Measurements from ENCODE around the gene HSCB. TPM values are rescaled to one million over a fixed set of nuclear protein-coding genes. Genes with fewer than 3 reads are reported as not detected.
A peak's percentile ranks its signal among the peaks of the same experiment; 100 is the strongest.

Gene HSCB
- total RNA-seq, 1 donor from 2014 or later: 15.0 TPM

- Mint-ChIP-seq H3K9me3 (no peaks in the 10 kb centered on the region), H3K27ac (no peak overlapping the region), H3K4me3 (no peak overlapping the region), H3K4me1 (peaks cover 11% of the 10 kb centered on the region), H3K27me3 (ENCODE audit: low read depth) (no peaks in the 10 kb centered on the region), H3K36me3 (peaks cover 30% of the 10 kb centered on the region)
- TF ChIP-seq, protein P1, sequence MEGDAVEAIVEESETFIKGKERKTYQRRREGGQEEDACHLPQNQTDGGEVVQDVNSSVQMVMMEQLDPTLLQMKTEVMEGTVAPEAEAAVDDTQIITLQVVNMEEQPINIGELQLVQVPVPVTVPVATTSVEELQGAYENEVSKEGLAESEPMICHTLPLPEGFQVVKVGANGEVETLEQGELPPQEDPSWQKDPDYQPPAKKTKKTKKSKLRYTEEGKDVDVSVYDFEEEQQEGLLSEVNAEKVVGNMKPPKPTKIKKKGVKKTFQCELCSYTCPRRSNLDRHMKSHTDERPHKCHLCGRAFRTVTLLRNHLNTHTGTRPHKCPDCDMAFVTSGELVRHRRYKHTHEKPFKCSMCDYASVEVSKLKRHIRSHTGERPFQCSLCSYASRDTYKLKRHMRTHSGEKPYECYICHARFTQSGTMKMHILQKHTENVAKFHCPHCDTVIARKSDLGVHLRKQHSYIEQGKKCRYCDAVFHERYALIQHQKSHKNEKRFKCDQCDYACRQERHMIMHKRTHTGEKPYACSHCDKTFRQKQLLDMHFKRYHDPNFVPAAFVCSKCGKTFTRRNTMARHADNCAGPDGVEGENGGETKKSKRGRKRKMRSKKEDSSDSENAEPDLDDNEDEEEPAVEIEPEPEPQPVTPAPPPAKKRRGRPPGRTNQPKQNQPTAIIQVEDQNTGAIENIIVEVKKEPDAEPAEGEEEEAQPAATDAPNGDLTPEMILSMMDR (IDR thresholded peaks at IDR 0.05; ENCODE audit: unreplicated experiment): no peak
- DNase-seq (ENCODE audit: low spot score in 2 of 2, unreplicated experiment in 2 of 2): no peak
Observed at GRCh38 chr22:28795071-28795693, 53.3 kb downstream of the HSCB start.

GRCh38 chr22:28795932-28796856 lies 54.4 kb downstream of the HSCB start:
- peaks cover 16% of the 10 kb centered on the region for H3K4me1 Mint-ChIP-seq
- TF ChIP-seq, protein P1 (IDR thresholded peaks at IDR 0.05; ENCODE audit: unreplicated experiment): no peak
- no peaks in the 10 kb centered on the region for H3K27me3 Mint-ChIP-seq (ENCODE audit: low read depth)
- H3K4me3 Mint-ChIP-seq: no peak overlapping the region
- peak overlapping the region; percentile 16 for H3K27ac Mint-ChIP-seq
- H3K36me3 Mint-ChIP-seq: peaks cover 30% of the 10 kb centered on the region
- no peak for DNase-seq (ENCODE audit: low spot score in 2 of 2, unreplicated experiment in 2 of 2)
- H3K9me3 Mint-ChIP-seq: no peaks in the 10 kb centered on the region

- no peak for DNase-seq (ENCODE audit: low spot score in 2 of 2, unreplicated experiment in 2 of 2)
- Mint-ChIP-seq H3K4me1 (peaks cover 26% of the 10 kb centered on the region), H3K27me3 (ENCODE audit: low read depth) (no peaks in the 10 kb centered on the region), H3K27ac (peak overlapping the region; percentile 96), H3K4me3 (peak overlapping the region; percentile 91), H3K36me3 (peaks cover 25% of the 10 kb centered on the region), H3K9me3 (no peaks in the 10 kb centered on the region)
- TF ChIP-seq, protein P1 (IDR thresholded peaks at IDR 0.05; ENCODE audit: unreplicated experiment): no peak
Observed at GRCh38 chr22:28798810-28799605, 57.2 kb downstream of the HSCB start.

GRCh38 chr22:28799606-28800307 lies 57.9 kb downstream of the HSCB start:
- Mint-ChIP-seq H3K4me3 (peak overlapping the region; percentile 91), H3K4me1 (peaks cover 26% of the 10 kb centered on the region), H3K27ac (peak overlapping the region; percentile 96), H3K27me3 (ENCODE audit: low read depth) (no peaks in the 10 kb centered on the region), H3K9me3 (no peaks in the 10 kb centered on the region), H3K36me3 (peaks cover 21% of the 10 kb centered on the region)
- TF ChIP-seq, protein P1 (IDR thresholded peaks at IDR 0.05; ENCODE audit: unreplicated experiment): no peak
- peak; percentile 28 to 68 for DNase-seq (ENCODE audit: low spot score in 2 of 2, unreplicated experiment in 2 of 2)
